Aorta (tissue), 5 donors: ENCODE measurements around the gene ALDH1L1. TPM values are rescaled to one million over a fixed set of nuclear protein-coding genes. Genes with fewer than 3 reads are reported as not detected.
"Not testable (repeated sequence)": the region's sequence is repeated elsewhere in the genome, so short reads cannot be mapped to it uniquely, and the experiment has no call there.

Experiments used
- ATAC-seq: fragments of 200-7000 bp; cut with Tn5 transposase; one replicate; pipeline ENCODE4 v1.9.1; 2022; ENCODE audit warnings: moderate library complexity; ENCODE audit not compliant: low FRiP score
- DNase-seq, 2 donors: peaks; one replicate each; pipeline ENCODE4 v3.0.0-alpha.2; 2020
- H3K27ac ChIP-seq, 2 donors: one replicate each; pipeline ENCODE4 v1.5.1; 2013; ENCODE audit warnings: low read length in 2 of 2, mild to moderate bottlenecking in 2 of 2, moderate library complexity in 2 of 2, control low read depth in 1 of 2, inconsistent platforms in 1 of 2, low read depth in 1 of 2
- H3K27me3 ChIP-seq, 2 donors: one replicate each; pipeline ENCODE4 v1.6.1; 2013; ENCODE audit warnings: control low read depth in 1 of 2, low read length in 1 of 2, mild to moderate bottlenecking in 1 of 2, moderate library complexity in 1 of 2; ENCODE audit not compliant: insufficient read depth in 2 of 2, control insufficient read depth in 1 of 2
- H3K36me3 ChIP-seq, 2 donors: one replicate each; pipeline ENCODE4 v1.6.1; 2013; ENCODE audit warnings: control low read depth in 1 of 2, low read length in 1 of 2, mild to moderate bottlenecking in 1 of 2; ENCODE audit not compliant: insufficient read depth in 2 of 2, control insufficient read depth in 1 of 2
- H3K4me1 ChIP-seq, 2 donors: one replicate each; pipeline ENCODE4 v1.6.1; 2013; ENCODE audit warnings: low read length in 2 of 2, control low read depth in 1 of 2, mild to moderate bottlenecking in 1 of 2, moderate library complexity in 1 of 2; ENCODE audit not compliant: insufficient read depth in 2 of 2, control insufficient read depth in 1 of 2
- H3K4me3 ChIP-seq, 2 donors: one replicate each; pipeline ENCODE4 v1.5.1; 2013; ENCODE audit warnings: low read length in 2 of 2, control low read depth in 1 of 2, mild to moderate bottlenecking in 1 of 2
- H3K9me3 ChIP-seq: one replicate; pipeline ENCODE4 v1.6.1; 2013; ENCODE audit warnings: mild to moderate bottlenecking, low read length; ENCODE audit not compliant: control insufficient read depth
- WGBS, 2 donors: extraction: QIAGEN DNeasy Blood & Tissue Kit; methylation state at CpG; one replicate each; pipeline ENCODE4 v1.1.7; 2013; 5-methylcytosine and 5-hydroxymethylcytosine counted together
- intact Hi-C, 2 donors: fragments of 100-400 bp; cut with DNase I; formaldehyde crosslinking; loops; one replicate each; pipeline versions ENCODE4 v1.14.2 to v1.15.0; 2022
- polyA plus RNA-seq, 2 donors: library from polyadenylated mRNA; stranded (reverse); fragments of 200-250 nt; gene quantifications; one replicate each; pipeline ENCODE4 v1.2.3, GENCODE V29; 2013
- total RNA-seq, 2 donors: library from RNA; stranded (reverse); fragmentation: NEBNext Ultra II Directional; extraction: Animal tissue kit (Norgen Biotek cat#: 25700); gene quantifications; one replicate each; pipeline ENCODE4 v1.2.1, GENCODE V29; 2021
- donor health status: healthy with polysubstance abuse.
- donor health status: Bipolar disorder and iron deficiency.
- donor health status: DM: no; HTN: no; CAD: no.
- donor health status: DM: no; HTN: no; CAD: no.
- donor health status: DM: yes; HTN: yes; CAD: no.

ALDH1L1 gene
- total and polyA plus RNA-seq, 4 donors: 10.9 to 91.2 (median 22.8) TPM

DNA sequence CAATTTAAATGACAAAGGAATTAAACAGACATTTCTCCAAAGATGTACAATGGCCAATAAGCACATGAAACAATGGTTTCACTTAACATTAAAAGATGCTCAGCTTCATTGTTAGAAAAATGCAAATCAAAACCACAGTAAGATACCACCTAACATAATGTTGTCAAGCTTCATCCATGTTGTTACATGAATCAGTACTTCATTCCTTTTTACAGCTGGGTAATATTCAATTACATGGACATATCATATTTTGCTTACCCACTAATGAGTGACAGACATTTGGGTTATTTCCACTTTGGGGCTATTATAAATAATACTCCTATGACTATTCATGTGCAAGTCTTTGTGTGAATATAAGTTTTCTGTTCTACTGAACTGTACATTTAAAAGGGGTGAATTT, 104.2 kb downstream of the ALDH1L1 start:
- no peaks in the 10 kb centered on the region for H3K27me3 ChIP-seq
- H3K27ac ChIP-seq: no peak overlapping the region
- peaks cover 0 to 2% of the 10 kb centered on the region in 2 donors for H3K36me3 ChIP-seq
- no peaks in the 10 kb centered on the region for H3K9me3 ChIP-seq
- H3K4me3 ChIP-seq: no peak overlapping the region
- ATAC-seq (no peak), DNase-seq (no peak)
- intact Hi-C loops: no loop called here
- H3K4me1 ChIP-seq: no peaks in the 10 kb centered on the region

- intact Hi-C loops: no loop called here
- WGBS, 2 donors: 85 to 86% methylated on average over 10 of the region's 10 CpGs
- no peaks in the 10 kb centered on the region for H3K27me3 ChIP-seq
- no peak overlapping the region for H3K27ac ChIP-seq
- peaks cover 0 to 2% of the 10 kb centered on the region in 2 donors for H3K36me3 ChIP-seq
- H3K4me3 ChIP-seq: no peak overlapping the region
- no peak for DNase-seq
- H3K4me1 ChIP-seq: no peaks in the 10 kb centered on the region
- ATAC-seq: no peak
- no peaks in the 10 kb centered on the region for H3K9me3 ChIP-seq
Observed at GRCh38 chr3:126070146-126070545, 110.2 kb downstream of the ALDH1L1 start.

- Histone ChIP-seq H3K27me3 (no peaks in the 10 kb centered on the region), H3K4me1 (no peaks in the 10 kb centered on the region), H3K36me3 (peaks cover 0 to 2% of the 10 kb centered on the region in 2 donors), H3K4me3 (no peak overlapping the region), H3K27ac (no peak overlapping the region), H3K9me3 (no peaks in the 10 kb centered on the region)
- DNase-seq (no peak), ATAC-seq (no peak)
- 94 to 96% methylated on average over 8 of the region's 8 CpGs for WGBS, 2 donors
- intact Hi-C loops: no loop called here
Observed at GRCh38 chr3:126067959-126068358, 112.4 kb downstream of the ALDH1L1 start.

DNA sequence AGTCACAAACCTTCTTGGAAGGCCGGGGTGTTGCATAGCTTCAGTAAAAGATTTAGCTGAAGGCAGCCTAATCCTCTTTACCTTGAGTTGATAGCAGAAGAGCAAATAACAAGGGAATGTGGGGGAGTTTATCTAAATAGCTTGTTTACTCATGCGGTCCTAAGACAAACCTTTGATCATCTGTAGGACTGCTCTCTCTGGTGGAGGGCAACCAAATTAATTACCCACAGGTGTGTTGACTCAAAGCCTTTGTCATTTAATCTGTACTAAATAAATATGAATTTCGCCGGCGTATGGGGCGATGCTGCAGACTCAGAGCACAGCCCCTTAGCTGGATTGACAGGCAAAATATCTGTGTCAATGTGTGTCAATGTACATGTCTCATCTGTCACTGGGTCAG, 113.7 kb downstream of the ALDH1L1 start:
- ATAC-seq, H3K4me1 ChIP-seq, intact Hi-C loops, H3K9me3 ChIP-seq, H3K27me3 ChIP-seq, DNase-seq, H3K27ac ChIP-seq, H3K4me3 ChIP-seq, H3K36me3 ChIP-seq: not testable (repeated sequence)
- WGBS, 2 donors: 93 to 94% methylated on average over 6 of the region's 6 CpGs

DNA sequence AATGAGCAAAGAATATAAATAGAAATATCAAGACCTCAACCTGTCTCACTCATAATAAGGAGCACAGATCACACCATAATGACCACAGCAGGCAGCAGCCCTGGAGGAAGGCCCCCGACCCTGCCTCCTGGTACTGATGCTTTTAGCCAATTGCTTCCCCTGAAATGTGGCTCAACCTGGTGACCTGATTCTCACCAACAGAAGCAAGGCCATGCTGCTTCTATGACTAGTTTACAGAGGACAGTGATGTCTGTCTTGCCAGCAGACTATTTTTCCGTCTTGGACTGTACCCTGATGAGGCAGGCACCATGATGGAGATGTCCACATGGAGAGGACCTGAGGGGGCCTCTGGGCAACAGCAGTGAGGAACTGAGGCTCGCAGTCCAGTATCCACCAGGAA, 114.5 kb downstream of the ALDH1L1 start:
- intact Hi-C loops: no loop called here
- H3K27ac ChIP-seq: no peak overlapping the region
- H3K4me3 ChIP-seq: no peak overlapping the region
- ATAC-seq (no peak), DNase-seq (no peak)
- no peaks in the 10 kb centered on the region for H3K9me3 ChIP-seq
- H3K4me1 ChIP-seq: no peaks in the 10 kb centered on the region
- H3K27me3 ChIP-seq: no peaks in the 10 kb centered on the region
- WGBS, 2 donors: 90 to 92% methylated on average over 3 of the region's 3 CpGs
- no peaks in the 10 kb centered on the region for H3K36me3 ChIP-seq

DNA sequence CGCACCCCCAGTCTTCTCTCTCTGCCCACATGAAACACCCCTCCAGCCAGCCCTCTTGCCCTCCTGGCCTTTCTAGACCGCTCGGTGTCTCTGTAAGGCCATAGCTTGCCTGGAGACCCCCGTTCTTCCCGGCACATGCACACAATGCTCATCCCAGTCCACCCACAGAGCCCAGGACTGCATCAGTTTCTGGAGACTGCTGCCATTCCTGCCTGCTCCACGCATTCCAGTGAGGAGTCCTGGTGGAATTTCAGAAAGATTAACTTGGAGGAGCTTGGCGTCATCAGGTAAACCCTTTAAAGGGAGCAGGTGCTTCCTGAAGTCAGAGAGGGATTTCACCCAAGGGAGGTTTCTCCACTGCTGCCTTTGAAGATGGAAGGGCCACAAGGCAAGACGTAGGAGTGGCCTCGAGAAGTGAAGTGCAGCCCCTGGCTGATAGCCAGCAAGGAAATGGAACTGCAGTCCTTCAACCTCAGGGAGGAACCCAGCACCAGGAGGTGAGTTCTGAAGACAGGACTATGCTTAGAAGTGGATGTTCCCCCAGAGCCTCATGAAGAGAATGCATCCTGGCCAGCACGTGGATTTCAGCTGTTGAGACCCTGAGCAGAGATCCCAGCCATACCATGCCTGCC, 115.6 kb downstream of the ALDH1L1 start:
- intact Hi-C loops: no loop called here

GRCh38 chr3:126063358-126063965, 116.9 kb downstream of the ALDH1L1 start:
- no peak overlapping the region for H3K27ac ChIP-seq
- no peak for ATAC-seq
- H3K9me3 ChIP-seq: no peaks in the 10 kb centered on the region
- DNase-seq: no peak
- no peaks in the 10 kb centered on the region for H3K4me1 ChIP-seq
- no peaks in the 10 kb centered on the region for H3K36me3 ChIP-seq
- H3K4me3 ChIP-seq: no peak overlapping the region
- WGBS, 2 donors: 92 to 93% methylated on average over 8 of the region's 8 CpGs
- no peaks in the 10 kb centered on the region for H3K27me3 ChIP-seq
- intact Hi-C loops: no loop called here

More for the DNA sequence above, 115.6 kb downstream of the ALDH1L1 start:
- DNase-seq: no peak
- H3K36me3 ChIP-seq: no peaks in the 10 kb centered on the region
- no peaks in the 10 kb centered on the region for H3K4me1 ChIP-seq
- H3K4me3 ChIP-seq: no peak overlapping the region
- no peak for ATAC-seq
- H3K9me3 ChIP-seq: no peaks in the 10 kb centered on the region
- 70 to 89% methylated on average over 10 of the region's 10 CpGs for WGBS, 2 donors
- H3K27ac ChIP-seq: no peak overlapping the region
- no peaks in the 10 kb centered on the region for H3K27me3 ChIP-seq

- no peak for DNase-seq
- no peak overlapping the region for H3K27ac ChIP-seq
- H3K4me1 ChIP-seq: no peaks in the 10 kb centered on the region
- ATAC-seq: no peak
- 91 to 93% methylated on average over 8 of the region's 8 CpGs for WGBS, 2 donors
- no peaks in the 10 kb centered on the region for H3K27me3 ChIP-seq
- no peak overlapping the region for H3K4me3 ChIP-seq
- no peaks in the 10 kb centered on the region for H3K9me3 ChIP-seq
- intact Hi-C loops: no loop called here
- no peaks in the 10 kb centered on the region for H3K36me3 ChIP-seq
Observed at GRCh38 chr3:126061301-126062032, 118.9 kb downstream of the ALDH1L1 start.
